GM18873 (cell line): ENCODE measurements around the gene ERC2.

Source experiments
- ATAC-seq: cut with Tn5 transposase; IDR thresholded peaks from one replicate; pipeline ENCODE4 v1.9.1; 2021; ENCODE audit warnings: mild to moderate bottlenecking, moderate library complexity, moderate number of reproducible peaks; ENCODE audit not compliant: unreplicated experiment, low FRiP score

The ERC2 gene

GRCh38 chr3:56370991-56371775 is 97.1 kb downstream of the ERC2 start:
- ATAC-seq = no peak

GRCh38 chr3:56369914-56370313 is 98.4 kb downstream of the ERC2 start:
- no peak for ATAC-seq

GRCh38 chr3:56368846-56369245 is 99.4 kb downstream of the ERC2 start:
- ATAC-seq = no peak

GRCh38 chr3:56366641-56367162 is 101.6 kb downstream of the ERC2 start:
- no peak for ATAC-seq

- ATAC-seq = no peak
Observed at GRCh38 chr3:56365905-56366640, 102.2 kb downstream of the ERC2 start.

- no peak for ATAC-seq
Observed at GRCh38 chr3:56364665-56365064, 103.6 kb downstream of the ERC2 start.

- no peak for ATAC-seq
Observed at GRCh38 chr3:56363720-56364119, 104.5 kb downstream of the ERC2 start.

GRCh38 chr3:56361731-56362130 is 106.5 kb downstream of the ERC2 start:
- ATAC-seq = no peak

- no peak for ATAC-seq
Observed at GRCh38 chr3:56357266-56357665, 111.0 kb downstream of the ERC2 start.

GRCh38 chr3:56356808-56357207 is 111.5 kb downstream of the ERC2 start:
- no peak for ATAC-seq

GRCh38 chr3:56355570-56356185 is 112.6 kb downstream of the ERC2 start:
- no peak for ATAC-seq

- ATAC-seq = no peak
Observed at GRCh38 chr3:56351537-56351936, 116.7 kb downstream of the ERC2 start.

- no peak for ATAC-seq
Observed at GRCh38 chr3:56347219-56347871, 120.9 kb downstream of the ERC2 start.

- no peak for ATAC-seq
Observed at GRCh38 chr3:56342475-56342874, 125.8 kb downstream of the ERC2 start.

GRCh38 chr3:56339671-56340070 is 128.6 kb downstream of the ERC2 start:
- no peak for ATAC-seq

- ATAC-seq = no peak
Observed at GRCh38 chr3:56339244-56339643, 129.0 kb downstream of the ERC2 start.

- no peak for ATAC-seq
Observed at GRCh38 chr3:56336023-56336422, 132.2 kb downstream of the ERC2 start.

GRCh38 chr3:56324473-56324872 is 143.8 kb downstream of the ERC2 start:
- no peak for ATAC-seq

- no peak for ATAC-seq
Observed at GRCh38 chr3:56323986-56324420, 144.3 kb downstream of the ERC2 start.

GRCh38 chr3:56322862-56323261 is 145.4 kb downstream of the ERC2 start:
- ATAC-seq = no peak

GRCh38 chr3:56321892-56322291 is 146.4 kb downstream of the ERC2 start:
- no peak for ATAC-seq
